Hepatocyte (in vitro differentiated cells): Measurements from ENCODE around the gene AMMECR1. TPM values are rescaled to one million over a fixed set of nuclear protein-coding genes. Genes with fewer than 3 reads are reported as not detected.

Experiments used
- DNase-seq: peaks from one replicate; pipeline ENCODE4 v3.0.0-alpha.2; 2016; ENCODE audit warnings: low spot score
- H2AFZ ChIP-seq: fragments of 200-600 bp; sonication (generic); 2 replicates; pipeline ENCODE4 v1.6.0; 2016; ENCODE audit warnings: antibody characterized with exemption, mild to moderate bottlenecking
- H3K27ac ChIP-seq: fragments of 200-600 bp; sonication (generic); 2 replicates; pipeline ENCODE4 v1.5.1; 2016; ENCODE audit warnings: mild to moderate bottlenecking
- H3K27me3 ChIP-seq: fragments of 200-600 bp; sonication (generic); 2 replicates; pipeline ENCODE4 v1.6.1; 2016
- H3K36me3 ChIP-seq: fragments of 200-600 bp; sonication (generic); replicated peaks from 2 replicates; pipeline ENCODE4 v1.5.1; 2016; ENCODE audit warnings: low read depth; ENCODE audit not compliant: insufficient read depth
- H3K4me1 ChIP-seq: fragments of 200-600 bp; sonication (generic); 2 replicates; pipeline ENCODE4 v1.5.1; 2016; ENCODE audit warnings: mild to moderate bottlenecking, moderate library complexity; ENCODE audit not compliant: insufficient read depth
- H3K4me2 ChIP-seq: fragments of 200-600 bp; sonication (generic); 2 replicates; pipeline ENCODE4 v1.6.0; 2016
- H3K4me3 ChIP-seq: fragments of 200-600 bp; sonication (generic); 2 replicates; pipeline ENCODE4 v1.5.1; 2016; ENCODE audit warnings: mild to moderate bottlenecking
- H3K79me2 ChIP-seq: fragments of 200-600 bp; sonication (generic); 2 replicates; pipeline ENCODE4 v1.6.0; 2017; ENCODE audit warnings: mild to moderate bottlenecking
- H3K9me2 ChIP-seq: fragments of 200-600 bp; sonication (generic); replicated peaks from 2 replicates; pipeline ENCODE4 v1.6.0; 2017; ENCODE audit warnings: mild to moderate bottlenecking; ENCODE audit not compliant: insufficient read depth
- H3K9me3 ChIP-seq: fragments of 200-600 bp; sonication (generic); 2 replicates; pipeline ENCODE4 v1.5.1; 2016; ENCODE audit warnings: low read depth, mild to moderate bottlenecking
- H4K20me1 ChIP-seq: fragments of 200-600 bp; sonication (generic); 2 replicates; pipeline ENCODE4 v1.6.0; 2016; ENCODE audit warnings: mild to moderate bottlenecking; ENCODE audit not compliant: insufficient read depth, poor library complexity, severe bottlenecking
- EZH2 ChIP-seq: fragments of 200-600 bp; sonication (generic); IDR thresholded peaks from 2 replicates; pipeline ENCODE4 v1.6.1; 2016; ENCODE audit warnings: antibody characterized with exemption, mild to moderate bottlenecking, borderline replicate concordance
- EZH2phosphoT487 ChIP-seq: fragments of 200-600 bp; sonication (generic); IDR thresholded peaks from one replicate; pipeline ENCODE4 v1.6.1; 2018; ENCODE audit warnings: antibody characterized with exemption, mild to moderate bottlenecking, low read depth, moderate library complexity; ENCODE audit not compliant: unreplicated experiment, severe bottlenecking
- WGBS: methylation state at CpG from one replicate; pipeline ENCODE4 v1.1.6; 2016; ENCODE audit warnings: low lambda C conversion rate; ENCODE audit errors: missing lambda C conversion rate; 5-methylcytosine and 5-hydroxymethylcytosine counted together
- polyA plus RNA-seq: library from polyadenylated mRNA; unstranded; fragments of >200 nt; fragmentation: Nextera tagmentation; extraction: Ambion mirVana; gene quantifications from 2 replicates; pipeline ENCODE4 v1.2.1, GENCODE V29; 2016
- total RNA-seq: library from RNA; depleted of rRNA; stranded (reverse); fragments of >200 nt; gene quantifications from 2 replicates; pipeline ENCODE4 v1.2.3, GENCODE V29; 2014
- TF ChIP-seq, protein P1 (sequence below): fragments of 200-600 bp; sonication (generic); IDR thresholded peaks from 2 replicates; pipeline ENCODE4 v1.5.1; 2016; ENCODE audit warnings: antibody characterized with exemption, mild to moderate bottlenecking; ENCODE audit not compliant: poor library complexity

AMMECR1 gene
- total and polyA plus RNA-seq, 2 experiments from 2014 or later, result 24.6 to 33.3 TPM

GRCh38 chrX:110267874-110268273 is 50.0 kb downstream of the AMMECR1 start:
- no peaks in the 10 kb centered on the region for H3K4me1 ChIP-seq
- H2AFZ ChIP-seq, result no peak overlapping the region
- no peaks in the 10 kb centered on the region for H3K9me2 ChIP-seq
- H3K4me3 ChIP-seq, result no peak overlapping the region
- H3K79me2 ChIP-seq, result no peaks in the 10 kb centered on the region
- DNase-seq, result no peak
- no peak overlapping the region for H3K4me2 ChIP-seq
- H4K20me1 ChIP-seq, result no peaks in the 10 kb centered on the region
- TF ChIP-seq, protein P1, sequence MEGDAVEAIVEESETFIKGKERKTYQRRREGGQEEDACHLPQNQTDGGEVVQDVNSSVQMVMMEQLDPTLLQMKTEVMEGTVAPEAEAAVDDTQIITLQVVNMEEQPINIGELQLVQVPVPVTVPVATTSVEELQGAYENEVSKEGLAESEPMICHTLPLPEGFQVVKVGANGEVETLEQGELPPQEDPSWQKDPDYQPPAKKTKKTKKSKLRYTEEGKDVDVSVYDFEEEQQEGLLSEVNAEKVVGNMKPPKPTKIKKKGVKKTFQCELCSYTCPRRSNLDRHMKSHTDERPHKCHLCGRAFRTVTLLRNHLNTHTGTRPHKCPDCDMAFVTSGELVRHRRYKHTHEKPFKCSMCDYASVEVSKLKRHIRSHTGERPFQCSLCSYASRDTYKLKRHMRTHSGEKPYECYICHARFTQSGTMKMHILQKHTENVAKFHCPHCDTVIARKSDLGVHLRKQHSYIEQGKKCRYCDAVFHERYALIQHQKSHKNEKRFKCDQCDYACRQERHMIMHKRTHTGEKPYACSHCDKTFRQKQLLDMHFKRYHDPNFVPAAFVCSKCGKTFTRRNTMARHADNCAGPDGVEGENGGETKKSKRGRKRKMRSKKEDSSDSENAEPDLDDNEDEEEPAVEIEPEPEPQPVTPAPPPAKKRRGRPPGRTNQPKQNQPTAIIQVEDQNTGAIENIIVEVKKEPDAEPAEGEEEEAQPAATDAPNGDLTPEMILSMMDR, result no peak
- 68% methylated on average over 2 of the region's 2 CpGs for WGBS
- H3K27me3 ChIP-seq, result no peaks in the 10 kb centered on the region
- no peak overlapping the region for H3K27ac ChIP-seq
- no peaks in the 10 kb centered on the region for H3K9me3 ChIP-seq
- H3K36me3 ChIP-seq, result no peaks in the 10 kb centered on the region

- TF ChIP-seq EZH2phosphoT487 (no peak), EZH2 (no peak)
- TF ChIP-seq, protein P1, result no peak
- H3K4me2 ChIP-seq, result no peak overlapping the region
- H2AFZ ChIP-seq, result no peak overlapping the region
- H3K36me3 ChIP-seq, result no peaks in the 10 kb centered on the region
- DNase-seq, result no peak
- no peaks in the 10 kb centered on the region for H3K9me2 ChIP-seq
- no peaks in the 10 kb centered on the region for H3K79me2 ChIP-seq
- H4K20me1 ChIP-seq, result no peaks in the 10 kb centered on the region
- H3K4me3 ChIP-seq, result no peak overlapping the region
- no peak overlapping the region for H3K27ac ChIP-seq
- no peaks in the 10 kb centered on the region for H3K9me3 ChIP-seq
- no peaks in the 10 kb centered on the region for H3K27me3 ChIP-seq
- H3K4me1 ChIP-seq, result no peaks in the 10 kb centered on the region
Observed at GRCh38 chrX:110265661-110266060, 52.2 kb downstream of the AMMECR1 start.

GRCh38 chrX:110259117-110259516 is 58.8 kb downstream of the AMMECR1 start:
- TF ChIP-seq EZH2phosphoT487, result no peak
- TF ChIP-seq EZH2, result no peak
- TF ChIP-seq, protein P1, result no peak
- Histone ChIP-seq H3K4me2 (no peak overlapping the region), H3K36me3 (no peaks in the 10 kb centered on the region), H3K9me3 (no peaks in the 10 kb centered on the region), H2AFZ (no peak overlapping the region), H3K27ac (no peak overlapping the region), H3K27me3 (no peaks in the 10 kb centered on the region), H3K4me1 (no peaks in the 10 kb centered on the region), H3K79me2 (no peaks in the 10 kb centered on the region), H3K9me2 (no peaks in the 10 kb centered on the region), H3K4me3 (no peak overlapping the region), H4K20me1 (no peaks in the 10 kb centered on the region)
- DNase-seq, result no peak
- 88% methylated on average over 1 of the region's 1 CpG for WGBS

- WGBS, result 81% methylated on average over 1 of the region's 1 CpG
- TF ChIP-seq EZH2phosphoT487 (no peak), EZH2 (no peak)
- TF ChIP-seq, protein P1, result no peak
Observed at GRCh38 chrX:110258552-110258951, 59.3 kb downstream of the AMMECR1 start.

More at GRCh38 chrX:110258552-110258951, 59.3 kb downstream of the AMMECR1 start:
- Histone ChIP-seq H4K20me1 (no peaks in the 10 kb centered on the region), H3K27ac (no peak overlapping the region), H3K4me1 (no peaks in the 10 kb centered on the region), H3K79me2 (no peaks in the 10 kb centered on the region), H3K36me3 (no peaks in the 10 kb centered on the region), H3K27me3 (no peaks in the 10 kb centered on the region), H3K4me3 (no peak overlapping the region), H3K9me3 (no peaks in the 10 kb centered on the region), H2AFZ (no peak overlapping the region), H3K9me2 (no peaks in the 10 kb centered on the region), H3K4me2 (no peak overlapping the region)
- DNase-seq, result no peak
